ENCODE measurements around the gene WFDC12. TPM values are rescaled to one million over a fixed set of nuclear protein-coding genes. Genes with fewer than 3 reads are reported as not detected.

WFDC12 gene
- total and polyA plus RNA-seq, 2 donors (not counting 3 experiments of a cell fraction or from before 2014, with no cell fraction given) = not detected

DNA sequence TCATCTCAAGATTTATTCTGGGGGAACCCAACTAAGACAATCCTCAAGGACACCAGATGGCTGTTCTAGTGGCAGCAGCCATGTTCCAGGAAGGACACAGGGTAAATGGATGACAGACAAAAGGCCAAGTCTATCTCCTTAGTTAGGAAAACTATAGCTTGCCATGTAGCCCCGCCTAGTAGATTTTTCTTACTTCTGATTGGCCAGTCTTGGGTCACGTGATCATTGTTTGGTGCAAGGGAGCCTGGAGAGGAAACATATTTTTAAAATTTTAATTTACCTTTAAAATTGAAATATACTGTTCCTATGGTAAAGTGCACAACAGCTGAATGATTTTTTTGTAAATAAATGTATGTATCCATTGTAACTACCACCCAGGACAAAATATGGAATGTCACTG lies 18.9 kb downstream of the WFDC12 start:
- TF ChIP-seq JUN (IDR thresholded peaks at IDR 0.05; ENCODE audit: borderline replicate concordance, insufficient read depth, insufficient read length, low read depth) (no peak), MYC (IDR thresholded peaks at IDR 0.05; ENCODE audit: low read depth, low read length) (no peak), POLR2A (IDR thresholded peaks at IDR 0.05; ENCODE audit: low read depth, low read length) (no peak), EZH2 (IDR thresholded peaks at IDR 0.05; ENCODE audit: borderline replicate concordance, low read depth, low read length, severe bottlenecking) (no peak), POLR2AphosphoS5 (IDR thresholded peaks at IDR 0.05; ENCODE audit: insufficient read depth, low read depth, low read length) (no peak), FOS (IDR thresholded peaks at IDR 0.05; ENCODE audit: borderline replicate concordance, insufficient read depth, low read length) (no peak), MAX (IDR thresholded peaks at IDR 0.05; ENCODE audit: insufficient read depth, insufficient read length) (no peak), CTCF (IDR thresholded peaks at IDR 0.05; ENCODE audit: extremely low read depth in 1 of 2, insufficient read depth in 1 of 2, low read depth in 1 of 2, low read length in 2 of 2) (no peak), GATA2 (IDR thresholded peaks at IDR 0.05; ENCODE audit: insufficient read depth, insufficient read length, low read depth, low read length) (no peak)
- Histone ChIP-seq H3K9ac (replicated peaks; ENCODE audit: extremely low read depth, insufficient read depth, low read length) (no peak overlapping the region), H3K27ac (ENCODE audit: insufficient read depth, low read depth, low read length) (no peak overlapping the region), H3K36me3 (ENCODE audit: control insufficient read depth in 2 of 2, extremely low read depth in 1 of 2, insufficient read depth in 2 of 2, low read length in 2 of 2) (no peaks in the 10 kb centered on the region), H3K4me2 (ENCODE audit: insufficient read depth, low read length) (no peak overlapping the region), H2AFZ (ENCODE audit: low read depth, low read length) (no peak overlapping the region), H3K4me3 (replicated peaks in 1 of 3; ENCODE audit: insufficient read depth in 1 of 3, low read depth in 1 of 3, low read length in 3 of 3) (no peak overlapping the region), H3K79me2 (ENCODE audit: control insufficient read depth, insufficient read depth, low read length) (no peaks in the 10 kb centered on the region), H3K9me1 (replicated peaks; ENCODE audit: control insufficient read depth, extremely low read depth, insufficient read depth, low read length) (no peaks in the 10 kb centered on the region), H3K4me1 (ENCODE audit: control insufficient read depth, extremely low read depth, insufficient read depth, low read length) (peaks cover 3% of the 10 kb centered on the region), H3K27me3 (ENCODE audit: control insufficient read depth in 2 of 2, insufficient read depth in 2 of 2, low read length in 2 of 2) (peaks cover 0 to 2% of the 10 kb centered on the region in 2 experiments), H3K9me3 (replicated peaks; ENCODE audit: control insufficient read depth, insufficient read depth, low read length) (no peaks in the 10 kb centered on the region), H4K20me1 (replicated peaks; ENCODE audit: control insufficient read depth, extremely low read depth, insufficient read depth, low read length) (no peaks in the 10 kb centered on the region)
- POLR2A ChIA-PET = no interaction called here
- CTCF ChIA-PET = interaction anchor here (0.8 to 9.5 kb wide), 6 partner anchors 8 to 185 kb away, joined by 3 to 187 read pairs (median 8); partner anchors contain the start of gene KCNS1
- dilution Hi-C loops (cut with MboI; ENCODE audit: extremely low pct_ligation_motif_present, low sequenced_read_pairs) (no loop called here), intact Hi-C loops (cut with micrococcal nuclease) (no loop called here)
- no peak for DNase-seq (ENCODE audit: low read depth, low spot score)
- no TSS peak for BruUV-seq (replicated peaks)
- no peak for FAIRE-seq

Data from endothelial cell of umbilical vein (primary cell).